DMS 273 (cell line): ENCODE results near the gene EFCAB6.

Experiments
- DNase-seq: peaks from one replicate; lab custom pipeline; 2025; ENCODE audit not compliant: unreplicated experiment; lab: John Stamatoyannopoulos, UW

Gene EFCAB6

DNA sequence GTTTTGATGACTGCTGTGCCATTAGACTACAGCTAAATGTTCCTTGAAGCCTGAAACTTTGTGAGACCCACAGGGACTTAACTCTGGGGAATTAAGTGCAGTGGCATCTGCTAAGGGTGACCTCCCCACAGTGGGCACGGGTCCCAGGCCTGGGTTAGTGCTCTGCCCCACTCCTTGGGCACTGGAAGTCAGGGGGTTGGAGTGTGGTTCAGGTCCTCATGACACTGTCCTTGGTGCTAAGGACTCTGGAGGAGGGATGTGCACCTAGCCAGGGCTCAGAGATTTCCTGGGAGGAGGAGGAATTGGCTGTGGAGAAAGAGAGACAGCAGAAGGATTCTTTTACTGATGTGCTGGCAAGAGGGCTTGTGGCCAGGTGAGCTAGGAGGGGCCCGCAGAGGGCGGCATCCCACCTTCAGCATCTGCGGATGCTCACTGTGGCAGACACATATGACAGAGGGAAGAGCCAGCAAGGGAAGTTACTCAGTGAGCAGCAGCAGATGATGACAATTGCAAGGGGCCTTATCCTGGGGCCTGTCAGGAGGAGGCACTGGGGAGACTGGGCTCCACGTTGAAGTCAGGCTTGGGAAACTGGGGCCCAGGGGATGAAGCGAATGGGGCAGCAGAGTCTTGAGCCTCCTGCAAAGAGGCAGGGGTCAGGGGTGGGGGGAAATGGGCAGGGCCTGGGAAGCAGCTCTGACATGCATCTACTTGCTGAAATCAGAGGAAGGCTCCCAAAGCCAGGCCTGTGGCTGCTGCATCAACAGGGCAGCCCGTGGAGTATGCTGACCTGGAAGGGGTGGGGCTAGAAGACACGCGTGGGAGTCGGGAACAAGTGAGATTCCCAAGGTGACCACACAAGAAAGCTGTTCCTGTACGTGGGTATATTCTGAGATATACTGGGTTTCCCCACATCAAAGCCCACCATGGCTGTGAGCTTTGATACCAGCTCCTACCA is 256.3 kb downstream of the EFCAB6 start:
- no peak for DNase-seq

DNA sequence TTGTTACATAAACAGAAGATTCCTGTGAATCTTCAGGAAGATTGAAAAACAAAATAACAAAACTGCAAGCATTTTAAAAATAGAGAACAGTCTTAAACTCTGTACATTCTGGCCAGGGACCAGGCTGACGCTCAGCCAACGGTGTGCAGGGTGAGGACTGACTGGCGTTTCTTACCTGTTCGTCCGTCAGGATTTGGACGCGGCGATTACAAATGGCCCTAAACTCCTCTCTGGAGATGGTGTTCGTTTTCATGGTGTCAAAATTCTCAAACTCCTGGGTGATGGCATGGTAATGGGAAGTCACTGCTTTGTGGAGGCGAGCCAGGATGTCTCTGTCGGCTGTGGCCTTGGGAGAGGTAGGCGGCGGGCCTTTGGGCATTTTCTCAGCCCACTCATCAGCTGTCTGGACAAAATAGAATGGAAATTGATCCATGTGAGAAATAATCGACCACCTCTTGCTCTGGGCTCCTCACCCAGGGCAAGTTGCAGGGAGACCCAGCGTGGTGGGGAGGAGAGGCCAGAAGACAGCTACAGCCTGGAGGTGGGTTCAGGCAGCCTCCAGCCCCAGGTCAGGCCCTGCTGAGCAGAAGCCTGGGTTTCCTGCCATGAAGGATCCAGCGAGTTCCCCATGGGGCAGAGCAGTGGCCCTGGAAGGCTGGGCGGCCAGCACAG is 257.3 kb downstream of the EFCAB6 start:
- no peak for DNase-seq

DNA sequence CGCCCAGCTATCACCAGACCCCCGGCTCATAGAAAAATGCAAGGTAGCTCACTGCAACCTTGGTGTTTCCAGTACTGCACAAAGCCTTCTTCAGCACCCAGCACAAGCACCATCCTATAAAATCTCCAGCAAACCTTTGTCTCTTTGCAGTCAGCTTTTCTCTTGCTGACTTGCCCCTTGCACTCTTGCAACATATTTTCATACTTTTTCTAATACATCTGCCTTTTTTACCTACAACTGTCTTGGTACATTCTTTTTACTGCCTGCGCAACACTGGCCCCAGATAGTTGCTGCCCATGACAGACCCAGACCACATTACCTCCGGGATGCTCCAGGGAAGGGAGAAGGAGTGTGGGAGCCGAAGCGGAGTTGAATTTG is 257.9 kb downstream of the EFCAB6 start:
- no peak for DNase-seq

DNA sequence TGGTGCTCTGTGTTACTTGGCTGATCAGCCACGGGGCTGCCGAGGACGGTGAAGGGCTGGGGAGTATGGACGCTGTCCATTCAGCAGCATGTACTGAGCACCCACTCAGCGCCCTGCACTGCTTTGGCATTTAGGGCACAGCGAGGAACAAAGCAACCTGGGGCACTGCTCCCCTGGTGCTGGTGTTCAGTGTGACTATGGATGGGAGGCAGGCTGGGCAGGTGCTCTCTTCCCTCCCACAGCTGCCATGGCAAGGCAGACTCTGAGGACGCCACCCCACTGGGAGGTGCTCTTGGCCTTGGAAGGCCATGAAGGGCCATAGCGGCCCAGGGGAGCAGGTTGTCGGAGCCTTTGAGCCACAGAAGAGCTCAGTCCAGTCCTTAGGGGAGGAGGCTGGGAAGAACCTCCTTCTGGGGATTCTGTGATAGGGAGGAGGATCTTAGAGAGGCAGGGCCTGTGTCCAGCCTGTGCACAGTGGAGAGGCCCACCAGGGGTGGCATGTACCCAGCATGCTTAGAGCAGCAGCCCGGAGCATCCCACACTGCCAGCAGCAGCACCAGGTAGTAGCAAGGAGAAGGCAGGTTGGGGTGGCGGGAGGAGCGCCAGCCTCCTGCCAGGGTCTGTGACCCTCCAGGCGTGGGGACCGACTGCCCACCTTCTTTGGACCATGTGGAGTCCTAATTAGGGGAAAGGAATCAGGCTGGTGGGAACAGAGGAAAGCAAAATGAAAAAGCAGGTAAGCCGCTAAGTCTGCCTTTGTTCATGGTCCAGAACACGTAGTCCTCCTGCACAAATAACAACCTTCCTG is 258.4 kb downstream of the EFCAB6 start:
- DNase-seq = no peak

DNA sequence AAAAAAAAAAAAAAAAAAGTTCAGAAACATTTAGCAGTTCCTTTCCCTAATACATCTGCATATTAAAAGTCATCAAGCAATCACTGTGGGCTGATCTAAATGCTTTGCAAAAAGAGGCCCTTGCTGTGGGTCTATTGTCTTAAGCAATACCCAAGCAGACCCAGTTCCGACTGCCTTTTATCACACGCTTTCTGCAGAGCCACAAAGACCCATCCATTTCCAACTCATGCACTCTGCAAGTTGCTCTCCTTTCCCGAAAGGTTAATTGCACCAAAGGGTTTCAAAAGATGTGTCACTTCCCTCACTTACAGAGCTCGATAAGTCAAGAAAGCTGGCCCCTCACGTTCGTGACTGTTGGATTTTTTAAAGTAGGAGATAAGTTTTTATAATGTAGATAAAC is 261.4 kb downstream of the EFCAB6 start:
- no peak for DNase-seq

DNA sequence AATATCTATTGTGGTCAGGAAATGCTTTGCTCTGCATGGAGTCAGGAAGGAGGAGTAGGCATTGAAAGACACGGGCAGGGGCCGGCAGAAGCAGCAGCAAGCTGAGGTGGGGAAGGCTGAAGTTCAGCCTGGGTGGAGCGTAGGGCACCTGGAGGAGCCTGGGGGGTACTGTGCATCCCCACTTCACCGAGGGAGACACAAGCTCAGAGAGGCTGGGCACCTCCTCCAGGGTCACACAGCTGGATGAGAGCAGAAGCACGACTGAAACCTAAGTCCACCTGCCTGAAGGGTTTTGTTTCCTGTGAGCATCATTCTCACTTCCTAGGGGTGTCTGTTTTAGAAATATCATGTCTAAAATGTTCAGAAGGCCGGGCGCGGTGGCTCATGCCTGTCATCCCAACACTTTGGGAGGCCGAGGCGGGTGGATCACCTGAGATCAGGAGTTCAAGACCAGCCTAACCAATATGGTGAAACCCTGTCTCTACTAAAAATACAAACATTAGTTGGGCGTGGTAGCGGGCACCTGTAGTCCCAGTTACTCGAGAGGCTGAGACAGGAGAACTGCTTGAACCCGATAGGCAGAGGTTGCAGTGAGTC is 262.0 kb downstream of the EFCAB6 start:
- DNase-seq = no peak

DNA sequence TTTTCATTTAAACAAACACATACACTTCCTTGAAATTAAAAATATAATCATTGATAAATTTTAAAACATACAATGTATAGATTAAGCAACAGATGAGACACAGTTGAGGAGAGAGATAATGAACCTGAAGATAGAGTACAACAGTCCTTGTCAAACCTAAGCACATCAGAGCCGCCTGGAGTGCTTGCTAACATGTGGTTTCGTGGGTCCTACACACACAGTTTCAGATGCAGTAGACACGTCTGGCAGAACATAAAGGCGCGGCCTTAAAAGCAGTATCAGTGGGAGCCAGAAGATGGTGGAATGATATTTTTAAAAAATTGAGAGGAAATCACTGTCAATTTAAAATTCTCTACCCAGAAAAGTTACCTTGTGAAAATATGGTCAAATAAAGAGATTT is 265.9 kb downstream of the EFCAB6 start:
- DNase-seq = no peak

DNA sequence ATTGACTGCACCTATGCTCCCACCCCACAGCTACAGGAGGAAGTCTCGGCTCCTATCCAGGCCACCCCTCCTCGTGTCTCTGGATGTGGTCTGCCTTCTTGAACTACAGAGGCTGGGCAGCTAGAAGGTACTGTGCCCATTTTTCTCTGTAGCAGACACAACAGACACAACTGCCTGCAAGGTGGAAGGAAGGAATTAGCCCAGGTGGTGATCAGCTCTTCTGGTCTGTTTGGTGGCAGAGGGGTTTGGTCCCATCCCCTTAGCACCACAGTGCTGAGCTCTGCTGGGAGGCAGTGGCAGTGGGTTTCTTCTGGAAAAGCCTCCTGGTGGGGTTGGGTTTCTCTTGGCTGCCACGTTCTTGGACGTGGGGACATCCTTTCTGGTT is 267.8 kb downstream of the EFCAB6 start:
- DNase-seq = no peak

DNA sequence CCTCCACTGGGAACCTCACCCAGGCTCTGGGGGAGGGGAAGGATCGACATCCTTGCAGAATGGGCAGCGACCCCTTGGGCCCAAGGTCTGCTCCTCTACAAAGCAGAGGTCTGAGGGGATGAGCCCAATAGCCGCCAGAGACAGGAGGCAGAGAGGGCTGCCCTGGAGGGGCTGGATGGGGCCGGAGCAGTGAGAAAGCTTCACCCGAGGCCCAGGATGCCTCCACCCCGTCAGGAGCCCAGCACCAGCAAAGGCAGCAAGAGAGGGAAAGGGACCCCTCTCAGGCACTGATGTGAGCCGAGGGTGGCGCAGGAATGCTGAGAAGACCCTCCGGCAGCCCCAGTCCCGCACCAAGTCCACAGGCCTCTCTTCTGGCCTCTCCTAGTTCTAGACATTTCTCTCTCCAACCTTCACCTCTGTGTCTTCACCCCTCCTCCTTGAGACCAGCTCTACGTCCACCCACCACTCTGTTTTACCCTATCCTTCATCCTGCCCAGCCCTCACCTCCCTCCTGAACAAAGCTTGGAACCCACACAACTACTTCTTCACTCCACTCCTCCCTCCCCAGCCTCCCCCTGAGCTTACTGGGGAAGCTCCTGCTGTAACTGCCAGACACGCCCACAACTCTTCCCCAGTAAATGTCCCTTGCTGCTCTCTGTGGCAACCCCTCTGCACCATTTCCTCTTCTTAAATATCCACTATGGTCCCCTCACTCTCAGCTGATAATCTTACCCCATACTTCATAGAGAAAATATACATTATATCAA is 268.4 kb downstream of the EFCAB6 start:
- no peak for DNase-seq

DNA sequence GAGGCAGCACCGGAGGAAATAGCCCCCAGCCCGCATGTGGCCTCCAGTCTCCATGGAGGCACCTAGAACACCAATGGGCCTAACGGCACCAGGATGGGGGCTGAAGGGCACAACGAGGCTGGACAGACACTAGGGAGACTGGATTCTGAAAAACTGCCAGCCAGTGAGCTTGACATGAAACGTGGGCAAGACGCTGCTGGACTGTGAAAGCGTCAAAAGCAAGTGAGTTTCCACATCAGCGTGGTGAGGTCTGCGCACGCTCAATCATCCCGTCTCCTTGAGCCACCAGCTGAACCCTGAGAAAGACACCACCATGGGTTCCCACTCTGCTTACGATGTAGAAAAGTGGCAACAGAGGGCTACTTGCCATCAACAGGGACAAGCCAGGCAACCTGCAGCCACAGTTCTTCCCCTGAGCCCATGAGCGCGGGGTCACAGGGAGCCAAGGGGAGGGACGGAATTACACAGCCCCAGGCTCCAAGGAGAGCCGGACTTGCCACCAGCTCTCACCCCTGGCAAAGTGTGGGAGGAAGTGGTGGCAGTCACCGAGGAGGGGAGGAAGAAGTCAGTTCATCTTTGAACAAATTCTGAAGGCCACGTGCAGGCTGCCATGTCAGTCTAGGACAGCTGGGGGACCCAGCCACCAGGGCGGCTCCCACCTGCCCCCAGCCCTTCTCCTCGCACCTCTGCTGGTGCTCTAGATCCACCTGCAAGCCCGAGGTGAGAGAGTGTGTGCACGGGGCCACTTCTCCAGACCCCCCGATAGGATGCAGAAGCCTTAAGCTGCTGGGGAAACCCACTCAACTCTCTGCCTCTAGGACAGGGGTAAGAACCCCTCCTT is 269.2 kb downstream of the EFCAB6 start:
- no peak for DNase-seq

DNA sequence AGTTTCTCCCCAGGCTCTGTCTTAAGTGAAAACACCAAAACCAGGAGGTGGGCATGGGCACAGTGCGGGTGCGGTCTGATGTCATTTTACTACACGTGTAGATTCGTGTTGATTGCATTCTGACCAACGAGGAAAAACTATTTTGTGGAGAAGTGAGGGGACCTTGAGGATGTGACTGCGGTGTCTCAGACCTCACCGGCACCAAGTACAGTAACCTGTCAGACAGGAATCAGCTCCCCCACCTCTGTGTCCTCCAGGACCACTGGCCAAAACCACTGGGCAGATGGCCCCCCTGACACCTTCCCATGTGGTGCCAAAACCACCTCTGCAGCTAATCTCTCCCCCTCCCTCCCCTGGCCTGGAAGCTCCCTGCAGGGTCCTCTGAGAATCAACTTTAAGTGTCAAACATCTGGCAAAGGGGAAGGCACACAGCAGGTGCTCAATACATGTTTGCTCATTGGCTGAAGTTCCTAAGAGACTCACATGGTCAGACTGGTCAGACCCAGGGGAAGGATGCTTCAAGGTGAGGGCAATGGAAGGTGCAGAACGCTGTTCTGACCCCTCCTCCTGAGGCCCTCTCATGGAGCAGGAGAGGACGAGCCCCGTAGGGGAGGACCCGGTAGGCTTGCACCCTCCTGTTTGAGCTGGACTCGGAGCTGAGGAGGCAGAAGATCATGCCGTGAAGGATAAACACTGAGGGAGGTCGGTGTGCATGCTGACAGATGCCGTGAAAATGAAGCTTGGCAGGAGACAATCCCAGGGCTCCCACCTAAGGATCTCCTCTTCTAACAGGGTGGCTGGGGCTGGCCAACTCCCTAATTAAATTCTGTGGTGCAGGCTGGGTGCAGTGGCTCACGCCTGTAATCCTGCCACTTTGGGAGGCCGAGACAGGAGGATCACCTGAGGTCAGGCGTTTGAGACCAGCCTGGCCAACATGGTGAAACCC is 270.4 kb downstream of the EFCAB6 start:
- no peak for DNase-seq

DNA sequence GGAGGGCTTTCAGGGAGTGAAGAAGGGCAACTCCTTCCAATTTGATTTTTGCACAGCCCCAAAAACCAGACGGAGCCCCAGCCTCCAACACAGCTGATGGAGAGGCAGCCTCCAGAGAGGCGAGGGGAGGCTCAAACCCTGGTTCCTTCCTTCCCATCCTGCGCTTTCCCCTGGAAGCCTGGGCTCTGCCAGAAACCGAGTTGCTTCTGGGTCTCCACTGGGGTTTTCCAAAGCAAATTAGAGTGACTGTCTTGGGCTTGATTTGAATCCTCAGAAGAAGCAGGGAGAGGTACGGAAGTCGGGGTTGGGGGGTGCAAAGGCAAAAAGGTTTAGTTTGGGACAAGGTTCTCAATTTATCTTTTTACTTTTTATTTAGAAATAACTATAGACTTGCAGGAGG is 271.1 kb downstream of the EFCAB6 start:
- no peak for DNase-seq

DNA sequence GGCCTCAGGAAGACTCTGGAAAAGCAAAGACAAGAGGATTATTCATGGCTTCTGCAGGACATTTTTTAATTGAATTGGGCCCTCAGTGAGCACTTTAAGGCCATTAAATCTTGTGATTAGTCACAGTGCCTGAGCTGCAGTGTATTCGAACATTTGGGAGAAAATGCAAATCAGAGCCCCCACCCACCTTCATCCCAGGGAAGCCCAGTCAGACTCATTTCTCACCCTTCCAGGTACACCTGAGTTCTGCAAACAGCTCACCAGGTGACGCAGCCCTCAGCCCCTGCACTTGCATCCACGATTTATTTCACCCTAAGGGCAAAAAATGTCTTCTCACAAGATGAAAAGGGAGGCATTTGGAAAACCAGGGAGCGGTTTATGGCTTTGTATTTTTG is 271.6 kb downstream of the EFCAB6 start:
- DNase-seq = no peak

DNA sequence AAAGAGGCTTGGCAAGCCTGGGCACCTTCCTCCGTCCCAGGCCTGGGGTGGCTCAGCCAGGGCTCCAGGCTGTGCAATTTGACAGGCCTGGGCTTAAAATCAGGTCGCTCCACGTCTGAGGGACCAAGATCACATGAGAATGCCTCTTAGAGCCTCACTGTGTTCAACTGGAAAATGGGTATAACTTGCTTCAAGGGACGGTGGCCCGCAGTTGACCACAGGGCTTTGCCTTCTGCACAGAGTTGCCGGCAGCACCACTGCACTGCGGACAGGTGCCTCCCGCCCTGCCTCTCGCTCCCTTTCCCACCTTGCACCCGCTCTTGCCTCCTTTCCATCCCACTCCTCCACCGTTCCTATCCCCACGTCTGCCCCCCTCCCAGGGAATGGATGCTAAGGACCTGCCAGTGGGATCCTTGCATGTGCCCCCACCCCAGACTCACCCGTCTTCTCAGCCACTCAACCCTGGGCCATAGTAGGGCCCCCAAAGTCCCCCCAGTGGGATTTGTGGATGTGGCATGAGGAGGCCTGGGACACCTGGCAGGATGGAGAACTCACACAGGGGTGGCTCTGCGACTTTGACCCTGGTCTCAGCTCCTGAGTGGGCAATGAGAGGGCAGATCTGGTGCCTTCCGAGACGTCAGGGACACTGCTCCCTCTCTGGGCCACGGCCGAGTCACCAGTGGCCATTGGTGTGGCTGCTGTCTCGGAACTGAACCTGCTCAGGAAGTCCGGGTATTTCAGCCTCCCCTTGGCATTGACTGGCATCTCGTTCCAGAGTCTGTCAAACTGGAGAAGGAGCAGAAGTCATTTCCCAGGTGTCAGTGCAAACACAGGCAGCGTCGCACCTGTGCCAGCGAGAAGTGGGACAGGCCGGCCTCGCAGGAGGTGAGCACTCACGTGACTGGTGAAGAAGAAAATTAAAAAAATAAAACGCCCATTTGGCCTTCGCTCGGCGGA is 272.3 kb downstream of the EFCAB6 start:
- DNase-seq = no peak

DNA sequence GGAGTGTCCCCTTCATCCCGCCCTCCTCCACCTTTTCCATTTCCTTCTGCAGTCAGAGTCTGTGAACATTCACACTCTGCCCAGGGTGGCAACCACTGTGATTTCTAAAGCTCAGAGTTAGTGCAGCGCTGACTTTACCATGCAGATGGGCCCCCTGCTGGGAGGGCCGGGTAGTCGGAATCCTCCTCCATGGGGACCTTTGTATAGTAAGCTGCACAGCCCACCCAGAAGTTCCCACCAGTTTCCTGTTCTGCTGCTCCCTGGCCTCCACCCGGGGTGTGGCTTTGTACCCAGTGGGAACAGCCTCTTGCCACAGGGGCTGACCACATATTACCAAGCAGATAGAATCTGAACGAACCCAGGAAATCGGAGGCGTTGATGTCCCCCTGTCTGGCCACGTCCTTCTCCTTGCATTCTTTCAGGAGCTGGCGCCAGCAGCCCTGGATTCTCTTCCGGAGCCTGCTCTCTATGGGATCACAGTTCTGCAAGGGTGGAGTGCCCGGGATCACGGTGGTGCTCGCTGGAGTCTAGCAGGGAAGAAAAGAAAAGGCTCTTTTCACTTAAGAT is 275.0 kb downstream of the EFCAB6 start:
- peak; percentile 2 for DNase-seq

DNA sequence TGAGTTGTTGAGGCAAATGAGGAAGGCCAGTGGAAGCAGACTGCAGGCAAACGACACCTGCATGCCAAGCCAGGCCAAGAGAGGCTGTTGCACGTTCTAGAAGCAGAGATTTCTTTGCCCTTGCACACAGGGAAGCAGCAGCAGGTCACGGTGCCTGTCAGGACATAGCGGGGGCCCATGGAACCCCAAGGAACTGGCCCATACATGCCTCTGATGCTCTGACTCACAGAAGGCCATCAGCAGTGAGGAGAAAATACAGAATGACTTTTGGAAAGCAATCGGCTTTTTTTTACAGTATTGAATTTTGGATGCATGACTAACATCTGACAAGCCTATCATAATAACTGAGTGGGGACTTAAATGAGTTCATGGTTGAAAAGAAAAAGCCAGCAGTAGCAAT is 276.4 kb downstream of the EFCAB6 start:
- DNase-seq = no peak

DNA sequence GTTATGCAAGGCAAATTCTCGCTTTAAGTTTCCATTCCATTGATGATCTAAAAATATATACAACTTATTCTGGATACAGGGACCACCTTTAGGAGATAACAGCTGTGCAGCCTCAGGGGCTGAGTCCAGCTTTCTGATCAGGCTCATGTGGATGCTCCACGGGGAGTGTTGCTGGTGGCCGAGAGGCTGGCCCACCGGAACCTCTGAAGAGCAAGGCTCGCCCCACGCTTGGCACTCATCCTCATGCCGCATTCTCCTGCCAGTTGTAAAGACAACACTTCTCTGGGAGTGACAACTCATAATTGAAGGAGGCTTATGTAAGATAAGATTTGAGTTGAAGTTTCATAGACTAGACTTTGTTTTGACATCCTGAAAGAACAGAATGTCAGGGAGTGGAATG is 276.8 kb downstream of the EFCAB6 start:
- DNase-seq = no peak
